ENCODE measurements around the gene ADGRD1.

Gene ADGRD1

GRCh38 chr12:131108177-131108955, 154.7 kb downstream of the ADGRD1 start:
- peak; percentile 4 for DNase-seq

- no peak for DNase-seq
Measured at GRCh38 chr12:131111446-131111845, 157.7 kb downstream of the ADGRD1 start.

GRCh38 chr12:131112021-131112420, 158.3 kb downstream of the ADGRD1 start:
- DNase-seq: peak; percentile 7

GRCh38 chr12:131112700-131113290, 159.1 kb downstream of the ADGRD1 start:
- peak; percentile 22 for DNase-seq

GRCh38 chr12:131113568-131114270, 160.0 kb downstream of the ADGRD1 start:
- peak; percentile 21 for DNase-seq

GRCh38 chr12:131114271-131114670, 160.6 kb downstream of the ADGRD1 start:
- DNase-seq: peak; percentile 11

- peak; percentile 31 for DNase-seq
Measured at GRCh38 chr12:131114942-131115584, 161.4 kb downstream of the ADGRD1 start.

- peak; percentile 13 for DNase-seq
Measured at GRCh38 chr12:131115766-131116467, 162.2 kb downstream of the ADGRD1 start.

- peak; percentile 47 for DNase-seq
Measured at GRCh38 chr12:131116468-131117117, 162.9 kb downstream of the ADGRD1 start.

GRCh38 chr12:131117438-131118245, 163.9 kb downstream of the ADGRD1 start:
- peak; percentile 9 for DNase-seq

GRCh38 chr12:131118371-131118770, 164.7 kb downstream of the ADGRD1 start:
- peak; percentile 9 for DNase-seq

- peak; percentile 4 for DNase-seq
Measured at GRCh38 chr12:131119345-131119744, 165.6 kb downstream of the ADGRD1 start.

- DNase-seq: peak; percentile 5
Measured at GRCh38 chr12:131119936-131120335, 166.2 kb downstream of the ADGRD1 start.

- DNase-seq: no peak
Measured at GRCh38 chr12:131120831-131121271, 167.1 kb downstream of the ADGRD1 start.

- no peak for DNase-seq
Measured at GRCh38 chr12:131121705-131122405, 168.1 kb downstream of the ADGRD1 start.

GRCh38 chr12:131122631-131123030, 168.9 kb downstream of the ADGRD1 start:
- no peak for DNase-seq

- DNase-seq: no peak
Measured at GRCh38 chr12:131123817-131124216, 170.1 kb downstream of the ADGRD1 start.

- DNase-seq: no peak
Measured at GRCh38 chr12:131124487-131125280, 171.0 kb downstream of the ADGRD1 start.

GRCh38 chr12:131126662-131127173, 173.0 kb downstream of the ADGRD1 start:
- DNase-seq: no peak

All from right hindlimb (tissue), 1 donor.